ENCODE data around the gene HUS1. TPM values are rescaled to one million over a fixed set of nuclear protein-coding genes. Genes with fewer than 3 reads are reported as not detected.
A peak's percentile ranks its signal among the peaks of the same experiment; 100 is the strongest.

HUS1 gene
- total and polyA plus RNA-seq, 2 of the 13 experiments (the other 11 are each of a cell fraction or from before 2014, with no cell fraction given), result 14.8 to 16.9 TPM

DNA sequence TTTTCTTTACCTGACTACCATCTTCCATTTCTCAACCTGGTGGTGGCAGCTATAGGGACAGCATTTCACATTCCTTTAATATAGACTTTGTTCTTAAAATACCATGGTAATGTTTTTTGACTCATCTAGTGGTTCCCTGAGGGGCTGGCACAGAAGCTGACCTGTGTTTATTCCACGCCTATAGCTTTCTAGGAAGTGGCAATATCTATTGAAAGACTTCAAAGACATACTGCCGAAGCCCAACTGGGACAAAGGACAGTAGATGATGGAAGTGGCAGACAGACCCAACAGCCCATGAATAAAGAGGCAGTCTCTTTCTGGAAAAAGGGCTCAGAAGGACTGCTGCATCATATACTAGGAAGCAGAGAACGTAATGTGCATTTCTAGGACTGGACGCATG, 38.3 kb upstream of the HUS1 start:
- Histone ChIP-seq H3K9me3 (ENCODE audit: low read length) (no peaks in the 10 kb centered on the region), H3K4me1 (ENCODE audit: insufficient read depth, low read length) (no peaks in the 10 kb centered on the region), H3K9ac (ENCODE audit: insufficient read depth, low read depth, low read length) (no peak overlapping the region), H3K79me2 (ENCODE audit: insufficient read depth, low read length) (no peaks in the 10 kb centered on the region), H2AFZ (ENCODE audit: low read length) (no peak overlapping the region), H3K27ac (ENCODE audit: extremely low read length, insufficient read depth, low read length) (no peak overlapping the region), H3K4me2 (ENCODE audit: low read depth, low read length) (no peak overlapping the region), H3K4me3 (replicated peaks in 1 of 3; ENCODE audit: insufficient read depth in 1 of 3, low read depth in 2 of 3, low read length in 3 of 3) (no peak overlapping the region), H3K36me3 (replicated peaks in 1 of 2; ENCODE audit: control insufficient read depth in 1 of 2, insufficient read depth in 2 of 2, low read length in 2 of 2) (no peaks in the 10 kb centered on the region), H3K27me3 (ENCODE audit: control insufficient read depth in 1 of 2, insufficient read depth in 2 of 2, low read length in 2 of 2) (no peaks in the 10 kb centered on the region), H4K20me1 (ENCODE audit: insufficient read depth, low read length) (no peaks in the 10 kb centered on the region)
- intact Hi-C loops (cut with micrococcal nuclease; ENCODE audit: unreplicated experiment) (no loop called here), in situ Hi-C loops (cut with HindIII; ENCODE audit: extremely low pct_ligation_motif_present, low pct_unique_long_range_greater_than_20kb) (no loop called here)
- no peak for DNase-seq (ENCODE audit: low spot score)
- BruUV-seq (replicated peaks), result no TSS peak
- no peak for ATAC-seq
- CTCF ChIA-PET (ENCODE audit: low intra/inter-chr PET ratio, low total read pairs), result no interaction called here
- WGBS (ENCODE audit: low lambda C conversion rate), result 53% methylated on average over 4 of the region's 4 CpGs
- FAIRE-seq, result no peak
- POLR2A ChIA-PET, result no interaction called here
- TF ChIP-seq BCL6 (CRISPR knock-in tag; IDR thresholded peaks at IDR 0.05) (peak; percentile 79), RBM22 (optimal IDR thresholded peaks at IDR 0.05; ENCODE audit: low read length) (no peak)

DNA sequence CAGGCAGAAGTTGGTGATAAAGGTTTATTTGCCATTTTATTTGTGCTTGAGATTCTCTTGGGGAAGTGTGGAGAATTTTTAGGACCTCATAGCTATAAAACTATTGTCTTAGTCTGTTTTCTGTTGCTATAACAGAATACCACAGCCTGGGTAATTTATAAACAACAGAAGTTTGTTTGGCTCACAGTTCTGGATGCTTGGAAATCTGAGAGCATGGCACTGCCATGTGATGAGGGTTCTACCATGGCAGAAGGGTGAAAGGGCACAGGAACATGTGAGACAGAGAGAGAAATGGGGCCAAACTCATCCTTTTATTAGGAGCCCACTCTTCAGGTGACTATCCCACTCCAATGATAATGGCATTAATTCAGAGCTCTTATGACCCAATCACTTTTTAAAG, 37.2 kb upstream of the HUS1 start:
- POLR2A ChIA-PET, result no interaction called here
- Histone ChIP-seq H3K9me3 (ENCODE audit: low read length) (no peaks in the 10 kb centered on the region), H3K4me3 (replicated peaks in 1 of 3; ENCODE audit: insufficient read depth in 1 of 3, low read depth in 2 of 3, low read length in 3 of 3) (no peak overlapping the region), H2AFZ (ENCODE audit: low read length) (no peak overlapping the region), H3K27ac (ENCODE audit: extremely low read length, insufficient read depth, low read length) (no peak overlapping the region), H4K20me1 (ENCODE audit: insufficient read depth, low read length) (no peaks in the 10 kb centered on the region), H3K4me1 (ENCODE audit: insufficient read depth, low read length) (no peaks in the 10 kb centered on the region), H3K27me3 (ENCODE audit: control insufficient read depth in 1 of 2, insufficient read depth in 2 of 2, low read length in 2 of 2) (no peaks in the 10 kb centered on the region), H3K79me2 (ENCODE audit: insufficient read depth, low read length) (no peaks in the 10 kb centered on the region), H3K9ac (ENCODE audit: insufficient read depth, low read depth, low read length) (no peak overlapping the region), H3K4me2 (ENCODE audit: low read depth, low read length) (no peak overlapping the region), H3K36me3 (replicated peaks in 1 of 2; ENCODE audit: control insufficient read depth in 1 of 2, insufficient read depth in 2 of 2, low read length in 2 of 2) (no peaks in the 10 kb centered on the region)
- ATAC-seq, result no peak
- DNase-seq (ENCODE audit: low spot score), result no peak
- intact Hi-C loops (cut with micrococcal nuclease; ENCODE audit: unreplicated experiment), result no loop called here
- FAIRE-seq, result no peak
- CTCF ChIA-PET (ENCODE audit: low intra/inter-chr PET ratio, low total read pairs), result no interaction called here
- no TSS peak for BruUV-seq (replicated peaks)
- in situ Hi-C loops (cut with HindIII; ENCODE audit: extremely low pct_ligation_motif_present, low pct_unique_long_range_greater_than_20kb), result no loop called here
- TF ChIP-seq NCOA1 (CRISPR knock-in tag; IDR thresholded peaks at IDR 0.05) (no peak), JUND (CRISPR knock-in tag; IDR thresholded peaks at IDR 0.05) (no peak), ZNF619 (CRISPR knock-in tag; IDR thresholded peaks at IDR 0.05) (no peak), ZNF749 (CRISPR knock-in tag; IDR thresholded peaks at IDR 0.05; ENCODE audit: borderline replicate concordance) (no peak), ZNF343 (CRISPR knock-in tag; IDR thresholded peaks at IDR 0.05) (no peak), TEAD3 (CRISPR knock-in tag; optimal IDR thresholded peaks at IDR 0.05; ENCODE audit: borderline replicate concordance) (no peak), ZNF75D (CRISPR knock-in tag; IDR thresholded peaks at IDR 0.05; ENCODE audit: borderline replicate concordance) (no peak), ZNF562 (CRISPR knock-in tag; IDR thresholded peaks at IDR 0.05; ENCODE audit: borderline replicate concordance) (no peak), TCF12 (IDR thresholded peaks at IDR 0.05) (no peak), TCF12 (CRISPR knock-in tag; IDR thresholded peaks at IDR 0.05) (no peak), ZNF263 (CRISPR knock-in tag; IDR thresholded peaks at IDR 0.05) (no peak), ELF1 (CRISPR knock-in tag; IDR thresholded peaks at IDR 0.05) (no peak), ZNF432 (CRISPR knock-in tag; IDR thresholded peaks at IDR 0.05; ENCODE audit: borderline replicate concordance) (no peak)
- TF ChIP-seq, protein P1, sequence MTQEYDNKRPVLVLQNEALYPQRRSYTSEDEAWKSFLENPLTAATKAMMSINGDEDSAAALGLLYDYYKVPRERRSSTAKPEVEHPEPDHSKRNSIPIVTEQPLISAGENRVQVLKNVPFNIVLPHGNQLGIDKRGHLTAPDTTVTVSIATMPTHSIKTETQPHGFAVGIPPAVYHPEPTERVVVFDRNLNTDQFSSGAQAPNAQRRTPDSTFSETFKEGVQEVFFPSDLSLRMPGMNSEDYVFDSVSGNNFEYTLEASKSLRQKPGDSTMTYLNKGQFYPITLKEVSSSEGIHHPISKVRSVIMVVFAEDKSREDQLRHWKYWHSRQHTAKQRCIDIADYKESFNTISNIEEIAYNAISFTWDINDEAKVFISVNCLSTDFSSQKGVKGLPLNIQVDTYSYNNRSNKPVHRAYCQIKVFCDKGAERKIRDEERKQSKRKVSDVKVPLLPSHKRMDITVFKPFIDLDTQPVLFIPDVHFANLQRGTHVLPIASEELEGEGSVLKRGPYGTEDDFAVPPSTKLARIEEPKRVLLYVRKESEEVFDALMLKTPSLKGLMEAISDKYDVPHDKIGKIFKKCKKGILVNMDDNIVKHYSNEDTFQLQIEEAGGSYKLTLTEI (CRISPR knock-in tag; conservative IDR thresholded peaks at IDR 0.05), result no peak
- TF ChIP-seq, protein P2, sequence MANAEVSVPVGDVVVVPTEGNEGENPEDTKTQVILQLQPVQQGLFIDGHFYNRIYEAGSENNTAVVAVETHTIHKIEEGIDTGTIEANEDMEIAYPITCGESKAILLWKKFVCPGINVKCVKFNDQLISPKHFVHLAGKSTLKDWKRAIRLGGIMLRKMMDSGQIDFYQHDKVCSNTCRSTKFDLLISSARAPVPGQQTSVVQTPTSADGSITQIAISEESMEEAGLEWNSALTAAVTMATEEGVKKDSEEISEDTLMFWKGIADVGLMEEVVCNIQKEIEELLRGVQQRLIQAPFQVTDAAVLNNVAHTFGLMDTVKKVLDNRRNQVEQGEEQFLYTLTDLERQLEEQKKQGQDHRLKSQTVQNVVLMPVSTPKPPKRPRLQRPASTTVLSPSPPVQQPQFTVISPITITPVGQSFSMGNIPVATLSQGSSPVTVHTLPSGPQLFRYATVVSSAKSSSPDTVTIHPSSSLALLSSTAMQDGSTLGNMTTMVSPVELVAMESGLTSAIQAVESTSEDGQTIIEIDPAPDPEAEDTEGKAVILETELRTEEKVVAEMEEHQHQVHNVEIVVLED (CRISPR knock-in tag; IDR thresholded peaks at IDR 0.05; ENCODE audit: borderline replicate concordance), result no peak
- TF ChIP-seq, protein P3, sequence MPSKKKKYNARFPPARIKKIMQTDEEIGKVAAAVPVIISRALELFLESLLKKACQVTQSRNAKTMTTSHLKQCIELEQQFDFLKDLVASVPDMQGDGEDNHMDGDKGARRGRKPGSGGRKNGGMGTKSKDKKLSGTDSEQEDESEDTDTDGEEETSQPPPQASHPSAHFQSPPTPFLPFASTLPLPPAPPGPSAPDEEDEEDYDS (CRISPR knock-in tag; IDR thresholded peaks at IDR 0.05), result no peak
